Urinary bladder (tissue), 4 donors: ENCODE results near the gene NOP16. TPM values are rescaled to one million over a fixed set of nuclear protein-coding genes. Genes with fewer than 3 reads are reported as not detected.
A peak's percentile ranks its signal among the peaks of the same experiment; 100 is the strongest.

Experiments used
- DNase-seq: peaks from one replicate; pipeline ENCODE4 v3.0.0-alpha.2; 2015; ENCODE audit errors: extremely low spot score
- H3K27ac ChIP-seq: one replicate; pipeline ENCODE4 v1.5.1; 2013; ENCODE audit warnings: low read depth, mild to moderate bottlenecking, moderate library complexity
- H3K36me3 ChIP-seq: one replicate; pipeline ENCODE4 v1.6.1; 2013; ENCODE audit warnings: mild to moderate bottlenecking, moderate library complexity; ENCODE audit not compliant: insufficient read depth
- H3K4me1 ChIP-seq: one replicate; pipeline ENCODE4 v1.6.1; 2013; ENCODE audit warnings: mild to moderate bottlenecking, moderate library complexity; ENCODE audit not compliant: insufficient read depth
- H3K4me3 ChIP-seq: one replicate; pipeline ENCODE4 v1.5.1; 2013; ENCODE audit warnings: low read depth, low read length
- WGBS: extraction: QIAGEN DNeasy Blood & Tissue Kit; methylation state at CpG from one replicate; pipeline ENCODE4 v1.1.7; 2013; 5-methylcytosine and 5-hydroxymethylcytosine counted together
- polyA plus RNA-seq: library from polyadenylated mRNA; stranded (reverse); fragments of 200-250 nt; gene quantifications from one replicate; pipeline ENCODE4 v1.2.3, GENCODE V29; 2013
- total RNA-seq: library from RNA; depleted of rRNA; stranded (reverse); fragments of >200 nt; gene quantifications from one replicate; pipeline ENCODE4 v1.2.3, GENCODE V29; 2014
- donor health status: healthy with polysubstance abuse.
- donor health status: healthy.

Gene NOP16
- total and polyA plus RNA-seq, 2 donors = 3.2 to 27.9 TPM

GRCh38 chr5:176369934-176370711 is 18.3 kb downstream of the NOP16 start:
- Histone ChIP-seq H3K36me3 (no peaks in the 10 kb centered on the region), H3K27ac (no peak overlapping the region), H3K4me3 (no peak overlapping the region), H3K4me1 (no peaks in the 10 kb centered on the region)
- no peak for DNase-seq
- WGBS = 87% methylated on average over 8 of the region's 8 CpGs

GRCh38 chr5:176368726-176369125 is 19.7 kb downstream of the NOP16 start:
- Histone ChIP-seq H3K4me1 (no peaks in the 10 kb centered on the region), H3K4me3 (no peak overlapping the region), H3K27ac (no peak overlapping the region), H3K36me3 (no peaks in the 10 kb centered on the region)
- DNase-seq = no peak
- 94% methylated on average over 13 of the region's 13 CpGs for WGBS

- no peak for DNase-seq
- WGBS = 43% methylated on average over 38 of the region's 38 CpGs
- Histone ChIP-seq H3K36me3 (no peaks in the 10 kb centered on the region), H3K4me1 (no peaks in the 10 kb centered on the region), H3K4me3 (peak overlapping the region; percentile 75), H3K27ac (no peak overlapping the region)
Observed at GRCh38 chr5:176366232-176366894, 22.0 kb downstream of the NOP16 start.

- H3K4me1 ChIP-seq = no peaks in the 10 kb centered on the region
- WGBS = under 1% methylated on average over 108 of the region's 108 CpGs
- H3K27ac ChIP-seq = peak within 1 kb of the TSS; percentile 33
- no peak for DNase-seq
- H3K36me3 ChIP-seq = no peaks in the 10 kb centered on the region
- peak within 1 kb of the TSS; percentile 75 for H3K4me3 ChIP-seq
Observed at GRCh38 chr5:176365351-176366231, 22.8 kb downstream of the NOP16 start, which contains the start of gene ARL10. Gene ARL10, plus strand, starts transcription at chr5:176365487. Its CDS starts 77 bp downstream, at chr5:176365564.

- Histone ChIP-seq H3K4me1 (no peaks in the 10 kb centered on the region), H3K4me3 (peak overlapping the region; percentile 75), H3K36me3 (no peaks in the 10 kb centered on the region), H3K27ac (no peak overlapping the region)
- WGBS = 27% methylated on average over 28 of the region's 28 CpGs
- no peak for DNase-seq
Observed at GRCh38 chr5:176364765-176365350, 23.5 kb downstream of the NOP16 start.

GRCh38 chr5:176362233-176362490 is 26.2 kb downstream of the NOP16 start:
- H3K4me1 ChIP-seq = no peaks in the 10 kb centered on the region
- no peak for DNase-seq
- WGBS = 70% methylated on average over 8 of the region's 8 CpGs
- H3K4me3 ChIP-seq = no peak overlapping the region
- no peaks in the 10 kb centered on the region for H3K36me3 ChIP-seq
- no peak overlapping the region for H3K27ac ChIP-seq

GRCh38 chr5:176361437-176362232 is 26.8 kb downstream of the NOP16 start, which contains the start of gene KIAA1191:
Gene KIAA1191, minus strand, starts transcription at chr5:176361764. Its CDS starts 2,256 bp downstream, at chr5:176359508.
- DNase-seq = peak; percentile 86
- peak within 1 kb of the TSS; percentile 81 for H3K4me3 ChIP-seq
- H3K36me3 ChIP-seq = no peaks in the 10 kb centered on the region
- H3K27ac ChIP-seq = peak within 1 kb of the TSS; percentile 60
- no peaks in the 10 kb centered on the region for H3K4me1 ChIP-seq
- 2% methylated on average over 56 of the region's 56 CpGs for WGBS

- DNase-seq = no peak
- WGBS = 2% methylated on average over 27 of the region's 27 CpGs
- Histone ChIP-seq H3K27ac (peak overlapping the region; percentile 60), H3K4me3 (peak overlapping the region; percentile 81), H3K4me1 (no peaks in the 10 kb centered on the region), H3K36me3 (no peaks in the 10 kb centered on the region)
Observed at GRCh38 chr5:176360894-176361436, 27.4 kb downstream of the NOP16 start.

GRCh38 chr5:176359658-176360057 is 28.7 kb downstream of the NOP16 start:
- no peak overlapping the region for H3K4me3 ChIP-seq
- WGBS = 53% methylated on average over 4 of the region's 4 CpGs
- DNase-seq = no peak
- no peaks in the 10 kb centered on the region for H3K4me1 ChIP-seq
- H3K36me3 ChIP-seq = no peaks in the 10 kb centered on the region
- H3K27ac ChIP-seq = no peak overlapping the region

- DNase-seq = no peak
- 94% methylated on average over 3 of the region's 3 CpGs for WGBS
- H3K4me1 ChIP-seq = no peaks in the 10 kb centered on the region
- peaks cover 2% of the 10 kb centered on the region for H3K36me3 ChIP-seq
- no peak overlapping the region for H3K27ac ChIP-seq
- no peak overlapping the region for H3K4me3 ChIP-seq
Observed at GRCh38 chr5:176356179-176356566, 32.2 kb downstream of the NOP16 start.

GRCh38 chr5:176355400-176356178 is 32.8 kb downstream of the NOP16 start:
- Histone ChIP-seq H3K27ac (no peak overlapping the region), H3K4me3 (no peak overlapping the region), H3K4me1 (no peaks in the 10 kb centered on the region), H3K36me3 (peaks cover 2% of the 10 kb centered on the region)
- WGBS = 83% methylated on average over 16 of the region's 16 CpGs
- DNase-seq = no peak

GRCh38 chr5:176353533-176353932 is 34.9 kb downstream of the NOP16 start:
- no peak overlapping the region for H3K4me3 ChIP-seq
- WGBS = 95% methylated on average over 4 of the region's 4 CpGs
- DNase-seq = no peak
- H3K4me1 ChIP-seq = no peaks in the 10 kb centered on the region
- H3K27ac ChIP-seq = no peak overlapping the region
- H3K36me3 ChIP-seq = peaks cover 2% of the 10 kb centered on the region
